Calu3 (cell line): ENCODE measurements around the gene FOXM1. TPM values are rescaled to one million over a fixed set of nuclear protein-coding genes. Genes with fewer than 3 reads are reported as not detected.
"Not testable (repeated sequence)": the region's sequence is repeated elsewhere in the genome, so short reads cannot be mapped to it uniquely, and the experiment has no call there.

ENCODE experiments used
- BruUV-seq: library from RNA; stranded (reverse); fragments of 400-500 nt; replicated peaks from 2 replicates; lab custom pipeline; 2021; lab: Mats Ljungman, UMichigan
- CTCF ChIA-PET: fragments of 300-600 bp; sonication (Branson Sonifier 250); formaldehyde crosslinking; loops from one replicate; lab custom pipeline; 2022; ENCODE audit warnings: antibody characterized with exemption; lab: Charles Lee
- DNase-seq: peaks from one replicate; pipeline ENCODE4 v3.0.0; 2022
- H3K27ac Mint-ChIP-seq: one replicate; pipeline ENCODE4 v1.8.0; 2022; ENCODE audit warnings: mixed read lengths; ENCODE audit not compliant: unreplicated experiment
- H3K27me3 Mint-ChIP-seq: one replicate; pipeline ENCODE4 v1.8.0; 2022; ENCODE audit warnings: mixed read lengths; ENCODE audit not compliant: unreplicated experiment
- H3K36me3 Mint-ChIP-seq: one replicate; pipeline ENCODE4 v1.8.0; 2022; ENCODE audit warnings: mild to moderate bottlenecking, moderate library complexity, mixed read lengths; ENCODE audit not compliant: insufficient read depth, unreplicated experiment
- H3K4me1 Mint-ChIP-seq: one replicate; pipeline ENCODE4 v1.8.0; 2022; ENCODE audit warnings: mild to moderate bottlenecking, low read depth, mixed read lengths; ENCODE audit not compliant: unreplicated experiment
- H3K4me3 Mint-ChIP-seq: one replicate; pipeline ENCODE4 v1.8.0; 2022; ENCODE audit warnings: mild to moderate bottlenecking, low read depth, moderate library complexity, mixed read lengths; ENCODE audit not compliant: unreplicated experiment
- H3K9me3 Mint-ChIP-seq: one replicate; pipeline ENCODE4 v1.8.0; 2022; ENCODE audit warnings: low read depth, mixed read lengths; ENCODE audit not compliant: unreplicated experiment
- intact Hi-C: fragments of 100-400 bp; cut with micrococcal nuclease; formaldehyde crosslinking; loops from one replicate; pipeline ENCODE4 v1.10.0; 2022; ENCODE audit not compliant: unreplicated experiment
- total RNA-seq: library from RNA; stranded (reverse); gene quantifications from 2 replicates; pipeline ENCODE4 v1.2.3, GENCODE V29; 2022
- TF ChIP-seq, protein P1 (sequence below): fragments of 200-600 bp; IDR thresholded peaks from one replicate; pipeline ENCODE4 v1.8.0; 2022; ENCODE audit warnings: antibody characterized with exemption; ENCODE audit not compliant: unreplicated experiment

The FOXM1 gene
- total RNA-seq, 1 experiment from 2014 or later = 103 TPM

DNA sequence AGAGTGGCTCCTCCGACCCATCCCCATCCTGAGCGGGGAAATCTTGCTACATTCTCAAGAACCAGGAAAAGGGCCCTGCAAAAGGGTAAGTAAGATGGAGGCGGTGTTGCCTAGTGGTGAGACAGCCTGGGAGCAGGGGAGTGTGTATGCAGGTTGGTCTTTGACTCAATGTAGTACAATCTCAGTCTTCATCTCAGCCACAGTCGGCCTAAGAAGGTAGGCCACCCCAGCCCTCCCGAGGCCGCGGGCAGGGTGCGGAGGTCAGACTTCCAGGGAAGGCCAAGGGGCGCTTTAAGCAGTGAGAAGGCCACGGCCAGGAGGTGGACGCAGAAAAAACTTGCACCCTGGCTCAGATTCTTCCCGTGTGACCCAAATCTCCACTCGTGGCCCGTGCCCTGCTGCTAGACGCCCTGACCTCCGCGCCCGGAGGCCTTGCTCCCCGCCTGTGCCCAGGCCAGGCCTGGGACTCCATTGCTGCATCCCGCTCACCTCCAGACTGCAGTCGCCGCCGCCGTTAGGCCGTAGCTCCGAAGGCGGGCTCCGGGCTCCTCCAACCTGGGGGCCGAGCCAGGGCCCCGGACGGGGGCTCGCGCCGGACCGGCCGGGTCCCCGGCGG lies 435 bp downstream of the FOXM1 start:
- CTCF ChIA-PET = interaction anchor here (2.3 to 2.5 kb wide), 2 partner anchors 14 to 165 kb away, joined by 8 to 9 read pairs; partner anchors contain the start of gene TULP3
- TF ChIP-seq, protein P1, sequence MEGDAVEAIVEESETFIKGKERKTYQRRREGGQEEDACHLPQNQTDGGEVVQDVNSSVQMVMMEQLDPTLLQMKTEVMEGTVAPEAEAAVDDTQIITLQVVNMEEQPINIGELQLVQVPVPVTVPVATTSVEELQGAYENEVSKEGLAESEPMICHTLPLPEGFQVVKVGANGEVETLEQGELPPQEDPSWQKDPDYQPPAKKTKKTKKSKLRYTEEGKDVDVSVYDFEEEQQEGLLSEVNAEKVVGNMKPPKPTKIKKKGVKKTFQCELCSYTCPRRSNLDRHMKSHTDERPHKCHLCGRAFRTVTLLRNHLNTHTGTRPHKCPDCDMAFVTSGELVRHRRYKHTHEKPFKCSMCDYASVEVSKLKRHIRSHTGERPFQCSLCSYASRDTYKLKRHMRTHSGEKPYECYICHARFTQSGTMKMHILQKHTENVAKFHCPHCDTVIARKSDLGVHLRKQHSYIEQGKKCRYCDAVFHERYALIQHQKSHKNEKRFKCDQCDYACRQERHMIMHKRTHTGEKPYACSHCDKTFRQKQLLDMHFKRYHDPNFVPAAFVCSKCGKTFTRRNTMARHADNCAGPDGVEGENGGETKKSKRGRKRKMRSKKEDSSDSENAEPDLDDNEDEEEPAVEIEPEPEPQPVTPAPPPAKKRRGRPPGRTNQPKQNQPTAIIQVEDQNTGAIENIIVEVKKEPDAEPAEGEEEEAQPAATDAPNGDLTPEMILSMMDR = no peak
- Mint-ChIP-seq H3K4me1 (peaks cover 22% of the 10 kb centered on the region), H3K27ac (peak overlapping the region; percentile 87), H3K4me3 (peak overlapping the region; percentile 75), H3K27me3 (no peaks in the 10 kb centered on the region), H3K36me3 (peaks cover 39% of the 10 kb centered on the region), H3K9me3 (no peaks in the 10 kb centered on the region)
- peak; percentile 11 for DNase-seq
- no TSS peak for BruUV-seq
- intact Hi-C loops = no loop called here

DNA sequence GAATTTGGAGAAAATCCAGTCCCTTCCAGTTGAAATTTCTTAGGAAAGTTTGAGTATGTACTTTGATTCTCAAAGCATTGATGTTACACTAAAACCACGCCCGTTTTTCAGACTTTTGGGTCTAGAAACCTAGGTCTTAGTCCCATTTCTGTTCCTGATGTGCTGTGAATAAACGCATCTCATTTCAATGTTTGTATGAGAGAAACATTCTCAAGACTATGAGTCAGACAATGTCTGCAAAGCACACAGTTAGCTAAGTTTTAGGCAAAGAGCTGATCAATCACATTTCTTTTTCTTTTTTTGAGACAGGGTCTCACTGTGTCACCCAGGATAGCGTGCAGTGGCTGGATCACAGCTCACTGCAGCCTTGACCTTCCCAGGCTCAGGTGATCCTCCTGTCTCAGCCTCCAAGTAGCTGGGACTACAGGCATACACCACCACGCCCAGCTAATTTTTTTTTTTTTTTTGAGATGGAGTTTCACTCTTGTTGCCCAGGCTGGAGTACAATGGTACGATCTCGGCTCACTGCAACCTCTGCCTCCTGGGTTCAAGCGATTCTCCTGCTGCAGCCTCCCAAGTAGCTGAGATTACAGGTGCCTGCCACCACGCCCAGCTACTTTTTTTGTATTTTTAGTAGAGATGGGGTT lies 7.9 kb downstream of the FOXM1 start:
- H3K36me3 Mint-ChIP-seq = peaks cover 37% of the 10 kb centered on the region
- BruUV-seq, H3K4me3 Mint-ChIP-seq, DNase-seq, intact Hi-C loops, H3K27ac Mint-ChIP-seq, H3K4me1 Mint-ChIP-seq, H3K9me3 Mint-ChIP-seq, H3K27me3 Mint-ChIP-seq: not testable (repeated sequence)
- CTCF ChIA-PET = interaction anchor here (0.6 kb wide), 1 partner anchor 101 kb away, joined by 6 read pairs; no protein-coding TSS in a partner anchor

DNA sequence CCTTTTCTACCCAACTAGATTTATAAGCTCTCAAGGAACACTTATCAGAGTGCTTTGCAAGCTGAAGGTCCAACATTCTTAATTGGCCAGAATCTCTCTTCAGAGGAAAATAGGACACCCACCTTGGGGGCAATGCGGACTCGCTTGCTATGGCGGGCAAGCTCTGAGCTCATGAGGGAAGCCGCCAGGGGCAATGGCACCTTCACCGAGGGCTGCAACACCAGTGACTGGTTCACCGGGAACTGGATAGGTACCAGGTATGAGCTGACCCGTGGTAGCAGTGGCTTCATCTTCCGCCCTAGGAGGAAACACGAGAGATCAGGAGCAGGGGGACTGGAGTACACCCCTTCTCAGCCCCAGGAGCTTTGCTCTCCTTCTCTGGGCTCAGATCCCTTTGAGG lies 12.8 kb downstream of the FOXM1 start:
- TF ChIP-seq, protein P1 = no peak
- Mint-ChIP-seq H3K27me3 (no peaks in the 10 kb centered on the region), H3K9me3 (no peaks in the 10 kb centered on the region), H3K4me1 (no peaks in the 10 kb centered on the region), H3K4me3 (no peak overlapping the region), H3K36me3 (peaks cover 47% of the 10 kb centered on the region), H3K27ac (no peak overlapping the region)
- DNase-seq = no peak
- intact Hi-C loops = no loop called here
- CTCF ChIA-PET = no interaction called here
- BruUV-seq = no TSS peak

DNA sequence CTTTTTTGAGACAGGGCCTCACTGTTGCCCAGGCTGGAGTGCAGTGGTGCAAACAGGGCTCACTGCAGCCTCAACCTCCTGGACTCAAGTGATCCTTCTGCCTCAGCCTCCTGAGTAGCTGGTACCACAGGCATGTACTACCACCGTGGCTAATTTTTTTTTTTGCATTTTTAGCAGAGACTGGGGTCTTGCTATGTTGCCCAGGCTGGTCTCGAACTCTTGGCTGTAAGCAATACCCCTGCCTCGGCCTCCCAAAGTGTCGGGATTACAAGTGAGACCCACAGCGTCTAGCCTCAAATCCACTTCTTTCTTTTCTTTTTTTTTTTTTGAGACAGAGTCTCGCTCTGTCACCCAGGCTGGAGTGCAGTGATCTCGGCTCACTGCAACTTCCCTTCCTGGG lies 13.6 kb downstream of the FOXM1 start:
- H3K4me1 Mint-ChIP-seq, H3K27ac Mint-ChIP-seq, BruUV-seq, DNase-seq, CTCF ChIA-PET, intact Hi-C loops, H3K4me3 Mint-ChIP-seq, H3K9me3 Mint-ChIP-seq, H3K27me3 Mint-ChIP-seq: not testable (repeated sequence)
- peaks cover 55% of the 10 kb centered on the region for H3K36me3 Mint-ChIP-seq

DNA sequence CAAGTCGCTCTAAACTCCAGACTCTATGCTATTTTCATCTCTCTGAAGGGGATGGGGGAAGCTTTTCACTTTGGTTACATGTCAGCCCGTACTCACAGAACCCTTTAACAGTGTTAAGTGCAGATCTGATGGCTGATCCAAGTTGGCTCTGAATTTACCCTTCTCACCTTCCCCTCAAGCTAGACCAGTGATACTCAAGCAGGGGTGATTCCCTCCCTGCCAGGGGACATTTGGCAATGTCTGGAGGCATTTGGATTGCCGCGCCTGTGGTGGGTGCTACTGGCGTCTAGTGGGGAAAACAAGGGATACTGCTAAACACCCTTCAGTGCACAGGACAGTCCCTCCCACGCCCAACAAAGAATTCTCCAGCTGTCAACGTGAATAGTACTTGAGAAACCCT lies 14.1 kb downstream of the FOXM1 start:
- DNase-seq = no peak
- Mint-ChIP-seq H3K27me3 (no peaks in the 10 kb centered on the region), H3K9me3 (no peaks in the 10 kb centered on the region), H3K27ac (no peak overlapping the region), H3K4me3 (no peak overlapping the region), H3K36me3 (peaks cover 56% of the 10 kb centered on the region), H3K4me1 (no peaks in the 10 kb centered on the region)
- TF ChIP-seq, protein P1 = no peak
- no TSS peak for BruUV-seq
- intact Hi-C loops = no loop called here
- CTCF ChIA-PET = no interaction called here
